Pons (tissue), 1 donor: Measurements from ENCODE around the gene UBE4B.
"Not testable (repeated sequence)": the region's sequence is repeated elsewhere in the genome, so short reads cannot be mapped to it uniquely, and the experiment has no call there.

Experiments used
- DNase-seq: peaks from one replicate; pipeline ENCODE4 v3.0.0-alpha.2; 2016; ENCODE audit warnings: low spot score

Gene UBE4B

GRCh38 chr1:10032590-10033358 is at the start of gene UBE4B:
UBE4B (plus strand) TSS chr1:10032958; CDS start chr1:10033671, 713 bp downstream.
- DNase-seq: peak; percentile 99

- peak; percentile 82 for DNase-seq
Measured at GRCh38 chr1:9984253-9984652, 48.5 kb upstream of the UBE4B start.

GRCh38 chr1:9985001-9985400 is 47.8 kb upstream of the UBE4B start:
- DNase-seq: peak; percentile 10

- DNase-seq: no peak
Measured at GRCh38 chr1:9989773-9990172, 43.0 kb upstream of the UBE4B start.

- DNase-seq: no peak
Measured at GRCh38 chr1:9990944-9991343, 41.8 kb upstream of the UBE4B start.

GRCh38 chr1:9992910-9993309 is 39.8 kb upstream of the UBE4B start:
- DNase-seq: no peak

- DNase-seq: no peak
Measured at GRCh38 chr1:9993561-9994075, 39.1 kb upstream of the UBE4B start.

- no peak for DNase-seq
Measured at GRCh38 chr1:9996624-9997582, 35.9 kb upstream of the UBE4B start, which contains the start of gene RBP7. RBP7 (plus strand) TSS chr1:9997228; CDS start chr1:9997259, 31 bp downstream.

- DNase-seq: peak; percentile 91
Measured at GRCh38 chr1:10001016-10001665, 31.6 kb upstream of the UBE4B start.

- DNase-seq: not testable (repeated sequence)
Measured at GRCh38 chr1:10005248-10005647, 27.5 kb upstream of the UBE4B start.

GRCh38 chr1:10007169-10007568 is 25.6 kb upstream of the UBE4B start:
- no peak for DNase-seq

GRCh38 chr1:10014016-10014415 is 18.7 kb upstream of the UBE4B start:
- DNase-seq: no peak

- no peak for DNase-seq
Measured at GRCh38 chr1:10019561-10019960, 13.2 kb upstream of the UBE4B start.

- no peak for DNase-seq
Measured at GRCh38 chr1:10020086-10020485, 12.7 kb upstream of the UBE4B start.

- DNase-seq: not testable (repeated sequence)
Measured at GRCh38 chr1:10020678-10021077, 12.1 kb upstream of the UBE4B start.

- DNase-seq: not testable (repeated sequence)
Measured at GRCh38 chr1:10021992-10022391, 10.8 kb upstream of the UBE4B start.

GRCh38 chr1:10022656-10023055 is 10.1 kb upstream of the UBE4B start:
- no peak for DNase-seq

GRCh38 chr1:10025354-10025753 is 7.4 kb upstream of the UBE4B start:
- no peak for DNase-seq

GRCh38 chr1:10027027-10027426 is 5.7 kb upstream of the UBE4B start:
- DNase-seq: no peak

GRCh38 chr1:10028956-10029500 is 3.7 kb upstream of the UBE4B start:
- not testable (repeated sequence) for DNase-seq

- DNase-seq: no peak
Measured at GRCh38 chr1:10031461-10031860, 1.3 kb upstream of the UBE4B start.
